ENCODE results near the gene XK. TPM values are rescaled to one million over a fixed set of nuclear protein-coding genes. Genes with fewer than 3 reads are reported as not detected.
"Not testable (repeated sequence)": the region's sequence is repeated elsewhere in the genome, so short reads cannot be mapped to it uniquely, and the experiment has no call there.

Gene XK
- total RNA-seq, 1 donor from 2014 or later: 0.26 TPM

- peak; percentile 25 for DNase-seq (ENCODE audit: low read depth)
- Histone ChIP-seq H3K36me3 (ENCODE audit: control insufficient read depth, insufficient read depth, low read length) (no peaks in the 10 kb centered on the region), H3K27me3 (ENCODE audit: control insufficient read depth, insufficient read depth, low read length) (no peaks in the 10 kb centered on the region), H3K4me3 (ENCODE audit: low read depth, low read length) (no peak overlapping the region)
- no peak for TF ChIP-seq CTCF (IDR thresholded peaks at IDR 0.05; ENCODE audit: insufficient read depth, low read length, severe bottlenecking)
- no peak for FAIRE-seq
Observed at GRCh38 chrX:37759351-37759750, 73.8 kb downstream of the XK start.

- no peak for TF ChIP-seq CTCF (IDR thresholded peaks at IDR 0.05; ENCODE audit: insufficient read depth, low read length, severe bottlenecking)
- Histone ChIP-seq H3K4me3 (ENCODE audit: low read depth, low read length) (no peak overlapping the region), H3K36me3 (ENCODE audit: control insufficient read depth, insufficient read depth, low read length) (no peaks in the 10 kb centered on the region), H3K27me3 (ENCODE audit: control insufficient read depth, insufficient read depth, low read length) (no peaks in the 10 kb centered on the region)
- DNase-seq (ENCODE audit: low read depth): no peak
- no peak for FAIRE-seq
Observed at GRCh38 chrX:37759878-37760418, 74.4 kb downstream of the XK start.

- no peak for TF ChIP-seq CTCF (IDR thresholded peaks at IDR 0.05; ENCODE audit: insufficient read depth, low read length, severe bottlenecking)
- Histone ChIP-seq H3K4me3 (ENCODE audit: low read depth, low read length) (no peak overlapping the region), H3K27me3 (ENCODE audit: control insufficient read depth, insufficient read depth, low read length) (no peaks in the 10 kb centered on the region), H3K36me3 (ENCODE audit: control insufficient read depth, insufficient read depth, low read length) (no peaks in the 10 kb centered on the region)
- FAIRE-seq: no peak
- no peak for DNase-seq (ENCODE audit: low read depth)
Observed at GRCh38 chrX:37763400-37763799, 77.8 kb downstream of the XK start.

DNA sequence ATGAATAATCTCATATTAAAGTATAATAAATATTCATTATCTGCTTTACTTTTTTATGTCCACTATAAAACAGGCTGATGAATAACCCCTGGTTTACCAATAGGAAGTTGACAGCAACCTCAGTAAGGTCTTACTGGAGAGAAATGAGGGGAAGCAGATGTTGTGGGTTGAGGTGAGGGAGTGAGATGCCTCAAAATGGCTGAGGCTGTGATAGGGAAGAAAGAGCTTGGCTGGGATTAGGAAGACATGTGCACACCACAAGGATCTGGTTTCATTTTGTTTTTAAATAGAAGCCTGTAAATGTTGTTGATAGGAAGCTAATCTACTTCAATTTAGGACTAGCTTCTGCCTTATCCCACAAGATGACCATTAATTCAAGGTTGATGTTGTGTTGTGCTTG, 79.9 kb downstream of the XK start:
- H3K4me3 ChIP-seq (ENCODE audit: low read depth, low read length): no peak overlapping the region
- DNase-seq (ENCODE audit: low read depth): no peak
- no peaks in the 10 kb centered on the region for H3K27me3 ChIP-seq (ENCODE audit: control insufficient read depth, insufficient read depth, low read length)
- no peak for TF ChIP-seq CTCF (IDR thresholded peaks at IDR 0.05; ENCODE audit: insufficient read depth, low read length, severe bottlenecking)
- FAIRE-seq: no peak
- no peaks in the 10 kb centered on the region for H3K36me3 ChIP-seq (ENCODE audit: control insufficient read depth, insufficient read depth, low read length)

- TF ChIP-seq CTCF (IDR thresholded peaks at IDR 0.05; ENCODE audit: insufficient read depth, low read length, severe bottlenecking): no peak
- Histone ChIP-seq H3K36me3 (ENCODE audit: control insufficient read depth, insufficient read depth, low read length) (no peaks in the 10 kb centered on the region), H3K4me3 (ENCODE audit: low read depth, low read length) (no peak overlapping the region), H3K27me3 (ENCODE audit: control insufficient read depth, insufficient read depth, low read length) (no peaks in the 10 kb centered on the region)
- DNase-seq (ENCODE audit: low read depth) (no peak), FAIRE-seq (no peak)
Observed at GRCh38 chrX:37767430-37767829, 81.8 kb downstream of the XK start.

GRCh38 chrX:37768866-37769265, 83.3 kb downstream of the XK start:
- FAIRE-seq; H3K36me3 ChIP-seq (ENCODE audit: control insufficient read depth, insufficient read depth, low read length); DNase-seq (ENCODE audit: low read depth); H3K4me3 ChIP-seq (ENCODE audit: low read depth, low read length); H3K27me3 ChIP-seq (ENCODE audit: control insufficient read depth, insufficient read depth, low read length): not testable (repeated sequence)

Measured in bronchial epithelial cell (primary cell).